Brain microvascular endothelial cell (primary cell): ENCODE results near the gene TBC1D32.
"Not testable (repeated sequence)": the region's sequence is repeated elsewhere in the genome, so short reads cannot be mapped to it uniquely, and the experiment has no call there.

ENCODE experiments used
- DNase-seq: peaks from one replicate; pipeline ENCODE4 v3.0.0-alpha.2; 2020
- H3K27ac ChIP-seq: fragments of 250-450 bp; sonication (Bioruptor Pico); 2 replicates; pipeline ENCODE4 v1.5.1; 2020; ENCODE audit warnings: mild to moderate bottlenecking, moderate library complexity
- H3K27me3 ChIP-seq: fragments of 250-450 bp; sonication (Bioruptor Pico); replicated peaks from 2 replicates; pipeline ENCODE4 v1.5.1; 2020; ENCODE audit warnings: mild to moderate bottlenecking
- H3K36me3 ChIP-seq: fragments of 250-450 bp; sonication (Bioruptor Pico); replicated peaks from 2 replicates; pipeline ENCODE4 v1.5.1; 2020; ENCODE audit warnings: mild to moderate bottlenecking
- H3K4me3 ChIP-seq: 2 replicates; pipeline ENCODE4 v1.5.1; 2011; ENCODE audit warnings: low read depth, mild to moderate bottlenecking, control low read depth, low read length, moderate library complexity
- CTCF ChIP-seq: IDR thresholded peaks from 2 replicates; pipeline ENCODE4 v1.5.1; 2011; ENCODE audit warnings: low read depth, mild to moderate bottlenecking, moderate library complexity, low read length, control low read depth, inconsistent platforms; ENCODE audit errors: missing control alignments
- in situ Hi-C: cut with HindIII; loops from 2 replicates; pipeline ENCODE4 v1.10.0; 2017; ENCODE audit warnings: low sequenced_read_pairs, low pct_ligation_motif_present

TBC1D32 gene

GRCh38 chr6:121223930-121224329, 110.3 kb downstream of the TBC1D32 start:
- Histone ChIP-seq H3K36me3 (no peaks in the 10 kb centered on the region), H3K27ac (no peak overlapping the region), H3K4me3 (no peak overlapping the region), H3K27me3 (no peaks in the 10 kb centered on the region)
- in situ Hi-C loops: no loop called here
- no peak for TF ChIP-seq CTCF
- no peak for DNase-seq

- H3K27ac ChIP-seq: no peak overlapping the region
- H3K27me3 ChIP-seq: no peaks in the 10 kb centered on the region
- DNase-seq: no peak
- H3K36me3 ChIP-seq: no peaks in the 10 kb centered on the region
- H3K4me3 ChIP-seq: no peak overlapping the region
- no peak for TF ChIP-seq CTCF
- in situ Hi-C loops: no loop called here
These were observed 111.1 kb downstream of the TBC1D32 start for GRCh38 chr6:121223212-121223611.

- Histone ChIP-seq H3K27ac (no peak overlapping the region), H3K36me3 (no peaks in the 10 kb centered on the region), H3K27me3 (no peaks in the 10 kb centered on the region), H3K4me3 (no peak overlapping the region)
- in situ Hi-C loops: no loop called here
- peak; percentile 45 for DNase-seq
- peak; percentile 14 for TF ChIP-seq CTCF
These were observed 111.6 kb downstream of the TBC1D32 start for GRCh38 chr6:121222656-121223055.

- in situ Hi-C loops: no loop called here
- Histone ChIP-seq H3K27ac (no peak overlapping the region), H3K36me3 (no peaks in the 10 kb centered on the region), H3K4me3 (no peak overlapping the region), H3K27me3 (no peaks in the 10 kb centered on the region)
- TF ChIP-seq CTCF: no peak
- peak; percentile 9 for DNase-seq
These were observed 117.4 kb downstream of the TBC1D32 start for GRCh38 chr6:121216928-121217327.

- H3K4me3 ChIP-seq, H3K27me3 ChIP-seq, in situ Hi-C loops, DNase-seq, H3K27ac ChIP-seq, H3K36me3 ChIP-seq: not testable (repeated sequence)
These were observed 120.9 kb downstream of the TBC1D32 start for GRCh38 chr6:121213341-121213740.

GRCh38 chr6:121210943-121211342, 123.3 kb downstream of the TBC1D32 start:
- TF ChIP-seq CTCF: no peak
- Histone ChIP-seq H3K27me3 (no peaks in the 10 kb centered on the region), H3K27ac (no peak overlapping the region), H3K4me3 (no peak overlapping the region), H3K36me3 (no peaks in the 10 kb centered on the region)
- in situ Hi-C loops: no loop called here
- no peak for DNase-seq
